ENCODE data around the gene IRF9.

- no peak for TF ChIP-seq CTCF (conservative IDR thresholded peaks at IDR 0.05; ENCODE audit: low read depth, low read length)
- no peak for TF ChIP-seq RFX5 (IDR thresholded peaks at IDR 0.05; ENCODE audit: low read depth, low read length)
- TF ChIP-seq USF2 (IDR thresholded peaks at IDR 0.05; ENCODE audit: low read depth, low read length): no peak
- TF ChIP-seq POLR2A (IDR thresholded peaks at IDR 0.05; ENCODE audit: low read depth, low read length): no peak
- TF ChIP-seq SMC3 (IDR thresholded peaks at IDR 0.05; ENCODE audit: low read depth, low read length): no peak
- TF ChIP-seq CHD1 (IDR thresholded peaks at IDR 0.05; ENCODE audit: low read depth, low read length): no peak
- TF ChIP-seq BHLHE40 (IDR thresholded peaks at IDR 0.05; ENCODE audit: low read depth, low read length): no peak
- no peak for TF ChIP-seq CEBPB (IDR thresholded peaks at IDR 0.05; ENCODE audit: low read depth, low read length)
- no peak for TF ChIP-seq MXI1 (IDR thresholded peaks at IDR 0.05; ENCODE audit: borderline replicate concordance, low read depth, low read length)
- no peak for TF ChIP-seq RAD21 (IDR thresholded peaks at IDR 0.05; ENCODE audit: low read length)
- no peak for TF ChIP-seq ELK1 (IDR thresholded peaks at IDR 0.05; ENCODE audit: borderline replicate concordance, low read depth, low read length)
Observed at GRCh38 chr14:24198814-24199524, 37.9 kb downstream of the IRF9 start.

Measured in IMR-90 (cell line).